Aorta (tissue), 5 donors: ENCODE results near the gene NDUFA6. TPM values are rescaled to one million over a fixed set of nuclear protein-coding genes. Genes with fewer than 3 reads are reported as not detected.

Experiments
- ATAC-seq: fragments of 200-7000 bp; cut with Tn5 transposase; one replicate; pipeline ENCODE4 v1.9.1; 2022; ENCODE audit warnings: moderate library complexity; ENCODE audit not compliant: low FRiP score
- DNase-seq, 2 donors: peaks; one replicate each; pipeline ENCODE4 v3.0.0-alpha.2; 2020
- H3K27ac ChIP-seq, 2 donors: one replicate each; pipeline ENCODE4 v1.5.1; 2013; ENCODE audit warnings: low read length in 2 of 2, mild to moderate bottlenecking in 2 of 2, moderate library complexity in 2 of 2, control low read depth in 1 of 2, inconsistent platforms in 1 of 2, low read depth in 1 of 2
- H3K27me3 ChIP-seq, 2 donors: one replicate each; pipeline ENCODE4 v1.6.1; 2013; ENCODE audit warnings: control low read depth in 1 of 2, low read length in 1 of 2, mild to moderate bottlenecking in 1 of 2, moderate library complexity in 1 of 2; ENCODE audit not compliant: insufficient read depth in 2 of 2, control insufficient read depth in 1 of 2
- H3K36me3 ChIP-seq, 2 donors: one replicate each; pipeline ENCODE4 v1.6.1; 2013; ENCODE audit warnings: control low read depth in 1 of 2, low read length in 1 of 2, mild to moderate bottlenecking in 1 of 2; ENCODE audit not compliant: insufficient read depth in 2 of 2, control insufficient read depth in 1 of 2
- H3K4me1 ChIP-seq, 2 donors: one replicate each; pipeline ENCODE4 v1.6.1; 2013; ENCODE audit warnings: low read length in 2 of 2, control low read depth in 1 of 2, mild to moderate bottlenecking in 1 of 2, moderate library complexity in 1 of 2; ENCODE audit not compliant: insufficient read depth in 2 of 2, control insufficient read depth in 1 of 2
- H3K4me3 ChIP-seq, 2 donors: one replicate each; pipeline ENCODE4 v1.5.1; 2013; ENCODE audit warnings: low read length in 2 of 2, control low read depth in 1 of 2, mild to moderate bottlenecking in 1 of 2
- H3K9me3 ChIP-seq: one replicate; pipeline ENCODE4 v1.6.1; 2013; ENCODE audit warnings: mild to moderate bottlenecking, low read length; ENCODE audit not compliant: control insufficient read depth
- WGBS, 2 donors: extraction: QIAGEN DNeasy Blood & Tissue Kit; methylation state at CpG; one replicate each; pipeline ENCODE4 v1.1.7; 2013; 5-methylcytosine and 5-hydroxymethylcytosine counted together
- intact Hi-C, 2 donors: fragments of 100-400 bp; cut with DNase I; formaldehyde crosslinking; loops; one replicate each; pipeline versions ENCODE4 v1.14.2 to v1.15.0; 2022
- polyA plus RNA-seq, 2 donors: library from polyadenylated mRNA; stranded (reverse); fragments of 200-250 nt; gene quantifications; one replicate each; pipeline ENCODE4 v1.2.3, GENCODE V29; 2013
- total RNA-seq, 2 donors: library from RNA; stranded (reverse); fragmentation: NEBNext Ultra II Directional; extraction: Animal tissue kit (Norgen Biotek cat#: 25700); gene quantifications; one replicate each; pipeline ENCODE4 v1.2.1, GENCODE V29; 2021
- donor health status: healthy with polysubstance abuse.
- donor health status: Bipolar disorder and iron deficiency.
- donor health status: DM: no; HTN: no; CAD: no.
- donor health status: DM: no; HTN: no; CAD: no.
- donor health status: DM: yes; HTN: yes; CAD: no.

The NDUFA6 gene
- total and polyA plus RNA-seq, 4 donors = 30.6 to 81.5 (median 53.2) TPM

DNA sequence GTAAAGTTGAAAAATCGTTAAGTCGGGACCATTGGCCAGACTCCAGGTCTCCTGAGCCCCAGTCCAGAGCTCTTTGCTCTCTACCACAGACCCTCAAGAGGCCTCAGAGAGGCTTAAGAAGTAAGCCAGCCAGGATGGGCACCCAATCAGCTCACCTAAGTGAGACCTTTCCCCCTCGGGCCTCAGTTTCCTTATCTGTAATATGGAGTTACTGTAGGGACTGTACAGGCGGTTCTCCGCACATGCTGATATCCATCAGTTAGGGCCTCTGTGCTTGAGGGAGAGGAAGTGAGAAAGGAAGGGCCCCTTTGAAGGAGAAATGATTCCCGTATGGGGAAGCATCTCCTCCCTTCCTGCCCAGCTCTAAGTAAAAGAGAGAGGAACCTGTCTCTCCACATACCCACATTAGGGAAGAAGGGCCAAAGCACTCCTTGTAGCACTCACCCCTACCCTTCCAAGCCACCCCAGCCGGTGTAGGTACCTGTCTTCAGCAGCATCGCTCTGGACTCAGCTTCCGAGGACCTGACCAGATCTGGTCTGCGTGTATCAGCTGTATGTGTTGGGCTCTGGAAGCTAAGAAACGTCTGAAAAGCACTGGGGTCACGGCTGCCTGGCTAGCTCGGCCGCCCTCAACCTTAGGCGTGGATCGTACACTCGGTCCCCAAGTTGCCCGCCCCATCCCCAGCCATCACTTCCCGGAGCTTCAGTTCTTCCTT, 20.6 kb downstream of the NDUFA6 start:
- ATAC-seq = no peak
- Histone ChIP-seq H3K27me3 (no peaks in the 10 kb centered on the region), H3K4me3 (peak overlapping the region; percentile 26 to 51), H3K36me3 (no peaks in the 10 kb centered on the region), H3K4me1 (no peaks in the 10 kb centered on the region), H3K27ac (peak overlapping the region in 1 of 2 donors; percentile 30), H3K9me3 (no peaks in the 10 kb centered on the region)
- DNase-seq = no peak
- 19 to 22% methylated on average over 19 of the region's 19 CpGs for WGBS, 2 donors
- intact Hi-C loops = loop anchor here in 1 of 2 donors (5.0 kb wide), 1 partner anchor 383 kb away; the partner anchor contains the start of gene SNU13

DNA sequence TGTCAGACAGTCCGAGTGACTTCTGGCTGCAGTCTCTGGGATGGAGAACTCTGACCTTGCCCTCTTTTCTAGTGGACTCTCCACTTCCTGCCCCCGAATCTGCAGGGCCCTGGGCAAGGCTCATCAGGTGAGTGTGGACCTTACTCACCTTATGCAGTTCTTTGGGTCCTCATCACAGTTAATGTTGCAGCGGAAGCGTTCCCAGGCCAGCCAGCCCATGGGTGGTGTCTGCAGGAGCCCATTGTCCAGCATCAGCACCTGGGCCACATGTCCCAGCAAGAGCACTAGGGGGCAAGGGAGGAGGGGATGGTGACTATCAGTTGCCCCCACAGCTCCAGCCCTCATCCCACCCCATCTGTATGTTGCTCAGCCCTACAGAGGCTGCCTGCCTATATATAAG, 22.3 kb downstream of the NDUFA6 start:
- WGBS, 2 donors = 96 to 99% methylated on average over 4 of the region's 4 CpGs
- Histone ChIP-seq H3K36me3 (no peaks in the 10 kb centered on the region), H3K27ac (no peak overlapping the region), H3K27me3 (no peaks in the 10 kb centered on the region), H3K4me3 (no peak overlapping the region), H3K9me3 (no peaks in the 10 kb centered on the region), H3K4me1 (no peaks in the 10 kb centered on the region)
- intact Hi-C loops = no loop called here
- DNase-seq = no peak
- ATAC-seq = no peak

DNA sequence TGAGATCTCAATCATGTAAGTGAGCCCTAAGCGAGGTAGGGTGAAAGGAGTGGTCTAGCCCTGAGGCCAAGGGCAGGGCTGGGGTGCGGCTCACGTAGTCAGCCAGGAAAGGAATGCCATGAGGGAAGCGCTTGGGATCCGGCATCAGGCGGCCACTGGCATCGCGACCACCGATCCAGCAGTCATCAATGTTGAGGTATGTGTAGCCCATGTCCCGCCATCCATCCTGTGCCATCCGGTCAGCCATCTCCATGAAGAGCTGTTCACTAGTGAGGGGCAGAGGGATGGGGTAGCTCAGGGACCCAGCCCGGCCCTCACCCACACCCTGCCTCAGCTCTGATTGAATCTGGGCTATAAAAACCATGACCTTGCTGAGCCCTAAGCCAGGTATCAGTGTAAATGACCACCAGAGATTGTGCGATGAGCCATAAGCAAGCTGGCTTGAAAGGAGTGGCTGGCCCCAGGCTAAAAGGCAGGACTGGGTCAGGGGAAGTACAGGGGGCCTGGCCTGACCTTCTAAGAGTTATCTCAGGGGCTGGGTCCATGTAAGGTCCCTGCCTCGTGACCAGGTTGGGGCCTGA, 22.8 kb downstream of the NDUFA6 start:
- no peaks in the 10 kb centered on the region for H3K4me1 ChIP-seq
- no peak overlapping the region for H3K27ac ChIP-seq
- ATAC-seq = no peak
- H3K9me3 ChIP-seq = no peaks in the 10 kb centered on the region
- H3K4me3 ChIP-seq = no peak overlapping the region
- no peaks in the 10 kb centered on the region for H3K36me3 ChIP-seq
- no peaks in the 10 kb centered on the region for H3K27me3 ChIP-seq
- no peak for DNase-seq
- intact Hi-C loops = no loop called here
- 88 to 98% methylated on average over 14 of the region's 14 CpGs for WGBS, 2 donors

DNA sequence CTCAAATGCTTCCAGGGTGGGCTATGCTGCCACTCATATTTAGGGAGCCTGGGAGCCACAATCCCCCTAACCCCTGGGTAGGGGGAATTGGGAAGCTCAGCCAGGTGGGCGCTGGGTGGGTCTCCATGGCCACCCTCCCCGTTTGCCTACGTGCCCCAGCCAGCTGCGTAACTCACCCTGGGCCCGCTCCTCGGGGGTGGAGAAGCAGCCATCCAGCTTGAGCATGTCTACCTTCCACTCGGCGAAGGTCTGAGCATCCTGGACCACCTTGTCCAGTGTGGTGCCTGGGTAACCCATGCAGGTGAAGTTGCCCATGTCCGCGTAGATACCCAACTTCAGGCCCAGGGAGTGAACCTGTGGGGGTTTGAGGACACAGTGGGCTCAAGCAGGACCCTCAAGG, 23.6 kb downstream of the NDUFA6 start:
- Histone ChIP-seq H3K4me1 (no peaks in the 10 kb centered on the region), H3K9me3 (no peaks in the 10 kb centered on the region), H3K36me3 (peaks cover 0 to 2% of the 10 kb centered on the region in 2 donors), H3K27me3 (no peaks in the 10 kb centered on the region), H3K4me3 (no peak overlapping the region), H3K27ac (no peak overlapping the region)
- intact Hi-C loops = no loop called here
- ATAC-seq (no peak), DNase-seq (no peak)
- 94 to 96% methylated on average over 10 of the region's 10 CpGs for WGBS, 2 donors

DNA sequence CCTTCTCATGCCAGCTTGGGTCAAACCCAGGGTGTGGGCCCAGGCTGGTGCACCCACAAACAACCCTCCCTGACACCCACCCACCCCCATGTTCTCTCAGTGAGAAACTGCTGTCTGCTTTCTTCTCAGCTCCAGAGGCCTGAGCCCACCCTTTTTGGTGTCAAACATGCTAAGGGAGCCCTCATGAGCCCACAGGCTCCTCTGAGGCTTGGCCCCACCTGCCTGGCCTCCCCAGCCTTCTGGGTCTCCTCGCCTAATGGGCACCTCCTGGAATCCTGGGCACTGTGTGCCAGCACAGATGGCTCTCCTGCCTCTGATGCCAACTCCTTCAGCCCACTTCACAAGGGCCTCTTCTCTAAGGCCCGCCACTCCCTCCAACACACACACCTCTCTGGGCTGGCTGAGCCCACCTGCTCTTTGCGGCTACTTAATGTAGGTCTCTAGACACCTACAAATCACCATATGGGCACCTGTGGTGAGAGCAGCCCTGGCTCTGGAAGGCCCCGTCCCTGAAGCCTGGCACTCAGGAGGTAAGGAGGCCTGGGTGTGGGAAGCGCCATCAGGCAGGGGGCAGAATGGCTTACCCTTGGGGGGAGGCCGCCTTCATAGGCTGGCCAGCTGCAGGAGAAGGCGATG, 24.3 kb downstream of the NDUFA6 start:
- H3K4me1 ChIP-seq = no peaks in the 10 kb centered on the region
- H3K4me3 ChIP-seq = no peak overlapping the region
- no peak overlapping the region for H3K27ac ChIP-seq
- intact Hi-C loops = no loop called here
- peaks cover 0 to 3% of the 10 kb centered on the region in 2 donors for H3K36me3 ChIP-seq
- no peaks in the 10 kb centered on the region for H3K27me3 ChIP-seq
- DNase-seq = no peak
- 94 to 96% methylated on average over 7 of the region's 7 CpGs for WGBS, 2 donors
- H3K9me3 ChIP-seq = no peaks in the 10 kb centered on the region
- no peak for ATAC-seq

DNA sequence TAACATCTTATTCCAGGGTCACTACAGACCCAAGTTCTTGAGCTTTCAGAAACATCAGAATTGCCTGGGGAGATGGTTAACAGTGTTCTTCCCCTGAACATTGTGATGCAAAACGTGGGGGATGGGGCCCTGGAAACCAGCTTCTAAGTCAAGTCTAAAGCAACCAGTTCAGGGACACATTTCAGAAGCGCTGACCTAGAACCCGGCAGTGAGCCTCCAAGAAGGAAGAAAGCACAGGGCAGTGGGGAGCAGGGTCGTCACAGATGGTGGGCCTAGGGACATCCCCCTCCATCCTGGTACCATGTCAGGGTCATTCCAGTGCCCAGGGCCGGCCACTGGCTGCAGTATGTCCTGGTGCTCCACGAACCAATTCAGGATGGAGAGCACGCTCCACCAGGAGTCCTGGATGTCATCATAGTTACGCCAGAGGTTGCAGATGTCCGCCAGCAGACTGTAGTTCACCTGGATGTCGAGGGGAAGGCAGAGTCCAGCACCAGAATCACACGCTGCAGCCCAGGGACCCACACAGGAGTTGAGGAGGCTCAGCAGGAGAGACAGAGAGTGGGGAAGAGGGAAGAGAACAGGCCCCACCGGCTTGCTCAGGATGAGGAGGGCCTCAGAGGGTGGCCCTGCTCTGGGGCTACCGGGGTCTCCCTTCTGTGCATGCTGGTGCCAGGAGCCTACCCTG, 25.0 kb downstream of the NDUFA6 start:
- Histone ChIP-seq H3K36me3 (peaks cover 0 to 4% of the 10 kb centered on the region in 2 donors), H3K9me3 (no peaks in the 10 kb centered on the region), H3K4me1 (no peaks in the 10 kb centered on the region), H3K4me3 (no peak overlapping the region), H3K27ac (no peak overlapping the region), H3K27me3 (no peaks in the 10 kb centered on the region)
- no peak for DNase-seq
- ATAC-seq = no peak
- 82 to 83% methylated on average over 13 of the region's 13 CpGs for WGBS, 2 donors
- intact Hi-C loops = no loop called here

DNA sequence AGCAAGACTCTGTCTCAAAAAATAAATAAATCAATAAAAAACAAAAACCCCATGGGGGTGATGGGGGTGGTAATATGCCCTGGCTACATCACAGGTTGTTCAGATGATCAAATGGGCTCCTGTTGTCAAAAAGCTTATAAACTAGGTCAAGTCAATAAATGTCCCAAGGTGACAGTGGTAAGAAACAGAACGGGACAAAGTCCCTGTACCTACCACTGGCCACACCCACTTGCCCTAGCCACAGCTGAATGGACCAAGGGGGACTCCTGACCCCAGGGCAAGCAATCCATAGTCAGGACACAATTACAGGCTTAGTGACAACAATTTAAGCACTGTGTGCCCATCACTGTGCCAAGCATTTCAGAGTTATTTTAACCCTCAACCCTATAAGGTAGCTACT, 25.9 kb downstream of the NDUFA6 start:
- H3K36me3 ChIP-seq = peaks cover 0 to 4% of the 10 kb centered on the region in 2 donors
- WGBS, 2 donors = 95 to 100% methylated on average over 1 of the region's 1 CpG

DNA sequence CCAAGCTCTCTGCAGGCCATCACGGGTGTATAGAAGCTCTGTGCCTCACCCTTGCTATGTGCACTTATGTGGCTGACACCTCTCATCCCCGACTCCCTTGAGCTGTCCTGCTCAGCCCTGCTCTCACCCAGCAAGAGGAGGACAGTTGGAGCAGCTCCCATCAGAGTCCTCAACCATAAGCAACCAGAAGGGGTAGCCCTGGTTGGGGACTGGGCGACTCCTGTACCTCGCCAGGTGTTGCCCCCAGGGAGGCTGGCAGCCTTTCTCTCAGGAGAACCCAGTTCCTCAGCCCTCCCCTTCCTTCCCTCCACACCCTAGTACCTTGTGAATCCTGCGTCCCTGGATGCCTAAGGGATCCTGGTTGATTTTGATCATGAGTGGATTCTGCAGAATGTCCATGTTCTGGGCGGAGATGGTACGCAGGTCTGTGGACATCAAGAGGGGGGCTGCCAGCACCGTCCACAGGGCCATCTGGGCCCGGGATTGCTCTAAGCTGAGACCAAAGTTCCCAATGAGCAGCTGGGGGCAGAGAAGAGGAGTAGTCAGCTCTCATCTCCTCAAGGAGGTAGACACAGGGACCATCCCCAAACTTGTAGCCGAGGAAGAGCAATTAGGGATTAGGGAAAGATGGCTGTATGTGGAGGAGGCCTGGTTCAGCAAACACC, 27.9 kb downstream of the NDUFA6 start:
- no peaks in the 10 kb centered on the region for H3K9me3 ChIP-seq
- DNase-seq (no peak), ATAC-seq (no peak)
- H3K27me3 ChIP-seq = no peaks in the 10 kb centered on the region
- H3K27ac ChIP-seq = no peak overlapping the region
- H3K4me1 ChIP-seq = no peaks in the 10 kb centered on the region
- 93 to 96% methylated on average over 10 of the region's 10 CpGs for WGBS, 2 donors
- no peak overlapping the region for H3K4me3 ChIP-seq
- intact Hi-C loops = no loop called here
- H3K36me3 ChIP-seq = peaks cover 0 to 4% of the 10 kb centered on the region in 2 donors

More for the DNA sequence above, 25.9 kb downstream of the NDUFA6 start:
- Histone ChIP-seq H3K4me3 (no peak overlapping the region), H3K9me3 (no peaks in the 10 kb centered on the region), H3K27me3 (no peaks in the 10 kb centered on the region), H3K4me1 (no peaks in the 10 kb centered on the region), H3K27ac (no peak overlapping the region)
- no peak for ATAC-seq
- DNase-seq = no peak
- intact Hi-C loops = no loop called here
